A549 treated with CpdA at 1 μM for 4 hours (cell line): ENCODE measurements around the gene ITPRIP. TPM values are rescaled to one million over a fixed set of nuclear protein-coding genes. Genes with fewer than 3 reads are reported as not detected.

Experiments
- total RNA-seq: library from RNA; stranded (reverse); fragments of 200-300 nt; extraction: Qiagen RNA extraction; gene quantifications from 5 replicates; pipeline ENCODE4 v1.2.3, GENCODE V29; 2022; ENCODE audit warnings: low read depth

ITPRIP gene, protein sequence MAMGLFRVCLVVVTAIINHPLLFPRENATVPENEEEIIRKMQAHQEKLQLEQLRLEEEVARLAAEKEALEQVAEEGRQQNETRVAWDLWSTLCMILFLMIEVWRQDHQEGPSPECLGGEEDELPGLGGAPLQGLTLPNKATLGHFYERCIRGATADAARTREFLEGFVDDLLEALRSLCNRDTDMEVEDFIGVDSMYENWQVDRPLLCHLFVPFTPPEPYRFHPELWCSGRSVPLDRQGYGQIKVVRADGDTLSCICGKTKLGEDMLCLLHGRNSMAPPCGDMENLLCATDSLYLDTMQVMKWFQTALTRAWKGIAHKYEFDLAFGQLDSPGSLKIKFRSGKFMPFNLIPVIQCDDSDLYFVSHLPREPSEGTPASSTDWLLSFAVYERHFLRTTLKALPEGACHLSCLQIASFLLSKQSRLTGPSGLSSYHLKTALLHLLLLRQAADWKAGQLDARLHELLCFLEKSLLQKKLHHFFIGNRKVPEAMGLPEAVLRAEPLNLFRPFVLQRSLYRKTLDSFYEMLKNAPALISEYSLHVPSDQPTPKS
- 57.4 to 80.2 TPM (median 73.0 TPM) in 5 replicates for total RNA-seq

GRCh38 chr10:104337985-104338735 is at the start of gene ITPRIP:
Gene ITPRIP (minus strand): TSS chr10:104338465. CDS start chr10:104316051, 22,414 bp downstream.

GRCh38 chr10:104353325-104354048 is 15.2 kb upstream of the ITPRIP start, which contains the start of gene CFAP58:
Gene CFAP58 (plus strand): TSS chr10:104353833. CDS start chr10:104353898, 65 bp downstream.

DNA sequence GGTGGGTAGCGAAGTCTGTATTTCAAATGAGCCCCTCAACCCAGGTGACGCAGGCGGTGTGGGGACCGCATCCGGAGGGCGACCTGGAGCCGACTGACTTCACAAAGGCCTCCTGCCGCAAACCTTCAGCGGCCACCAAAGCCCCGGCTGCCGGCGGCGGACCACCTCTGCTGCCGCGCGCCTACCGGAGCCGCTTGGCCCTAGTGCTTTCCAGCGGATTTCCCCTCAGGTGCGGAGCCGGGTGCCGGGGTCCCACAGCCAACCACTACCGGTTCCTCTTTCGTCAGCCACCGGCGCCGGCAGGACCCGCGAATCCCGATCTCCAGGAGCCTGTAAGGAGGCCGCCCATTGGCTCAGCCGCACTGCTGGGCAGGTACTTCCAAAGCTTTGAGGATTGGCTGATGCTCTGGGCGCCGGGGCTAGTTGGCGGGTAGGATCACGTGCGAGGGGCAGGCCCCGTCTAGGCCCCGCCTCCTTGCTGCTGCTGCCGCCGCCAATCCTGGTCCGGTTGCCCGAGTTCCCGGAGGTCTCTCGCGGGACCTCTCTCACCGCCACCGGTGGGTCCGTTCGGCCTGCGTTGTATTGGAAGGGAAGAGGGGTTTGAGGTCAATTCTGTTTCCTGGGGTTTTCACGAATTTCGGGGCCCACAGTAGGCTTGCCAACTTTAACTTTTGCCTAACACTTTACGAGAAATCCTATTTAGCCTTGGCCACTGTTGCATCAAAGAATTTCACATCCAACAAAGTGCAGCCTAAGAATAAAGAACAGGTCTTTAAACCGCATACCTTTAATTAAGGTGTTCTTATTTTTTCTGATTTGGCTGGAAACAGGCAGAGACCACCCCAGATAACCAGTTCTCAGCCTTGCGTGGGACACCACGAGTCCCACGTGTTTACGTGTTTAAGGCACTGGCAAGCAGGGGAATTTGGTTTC is 69.3 kb downstream of the ITPRIP start, which contains the start of gene GSTO2:
Gene GSTO2 (plus strand): TSS at position 472 of the 933 bp plus-strand sequence. CDS start 5,732 bp downstream, outside the sequence.

Other genes with a start within 250 kb of the ITPRIP start
- gene SFR1, start 216.3 kb downstream of the ITPRIP start, total RNA-seq, result 15.8 to 24.4 TPM (median 16.7 TPM) in 5 replicates
- gene CFAP43, start 106.1 kb downstream of the ITPRIP start, total RNA-seq, result 0.16 to 0.22 TPM (median 0.22 TPM) in 5 replicates
- gene GSTO1, start 83.6 kb downstream of the ITPRIP start, total RNA-seq, result 239 to 286 TPM (median 253 TPM) in 5 replicates
- 1.4 to 2.1 TPM (median 1.8 TPM) in 5 replicates for gene GSTO2, start 69.3 kb downstream of the ITPRIP start, total RNA-seq
- gene CFAP58, start 15.4 kb upstream of the ITPRIP start, total RNA-seq, result 0.09 to 0.15 TPM (median 0.12 TPM) in 5 replicates